Glutamatergic neuron (in vitro differentiated cells): ENCODE data around the gene SLC38A9. TPM values are rescaled to one million over a fixed set of nuclear protein-coding genes. Genes with fewer than 3 reads are reported as not detected.

Source experiments
- DNase-seq: peaks from one replicate; pipeline ENCODE4 v3.0.0; 2022
- H3K27ac Mint-ChIP-seq: one replicate; pipeline ENCODE4 v1.8.0; 2020; ENCODE audit warnings: mild to moderate bottlenecking, mixed read lengths, inconsistent platforms; ENCODE audit not compliant: unreplicated experiment
- H3K27me3 Mint-ChIP-seq: one replicate; pipeline ENCODE4 v1.8.0; 2020; ENCODE audit warnings: mild to moderate bottlenecking, moderate library complexity, mixed read lengths, inconsistent platforms; ENCODE audit not compliant: unreplicated experiment
- H3K36me3 Mint-ChIP-seq: one replicate; pipeline ENCODE4 v1.8.0; 2020; ENCODE audit warnings: mild to moderate bottlenecking, mixed read lengths, inconsistent platforms; ENCODE audit not compliant: unreplicated experiment
- H3K4me1 Mint-ChIP-seq: one replicate; pipeline ENCODE4 v1.8.0; 2020; ENCODE audit warnings: mild to moderate bottlenecking, low read depth, mixed read lengths, inconsistent platforms; ENCODE audit not compliant: unreplicated experiment
- H3K4me3 Mint-ChIP-seq: one replicate; pipeline ENCODE4 v1.8.0; 2020; ENCODE audit warnings: mild to moderate bottlenecking, mixed read lengths, inconsistent platforms; ENCODE audit not compliant: unreplicated experiment
- H3K9me3 Mint-ChIP-seq: one replicate; pipeline ENCODE4 v1.8.0; 2020; ENCODE audit warnings: mild to moderate bottlenecking, moderate library complexity, mixed read lengths, inconsistent platforms; ENCODE audit not compliant: unreplicated experiment
- CTCF ChIP-seq: fragments of 200-600 bp; sonication (generic); IDR thresholded peaks from one replicate; pipeline ENCODE4 v1.5.0; 2021; ENCODE audit not compliant: partially characterized antibody, unreplicated experiment
- total RNA-seq: library from RNA; stranded (reverse); fragmentation: NEBNext Ultra II Directional; extraction: Animal tissue kit (Norgen Biotek cat#: 25700); gene quantifications from one replicate; pipeline ENCODE4 v1.2.1, GENCODE V29; 2021; ENCODE audit not compliant: unreplicated experiment

SLC38A9 gene
- total RNA-seq, 1 donor from 2014 or later = 40.1 TPM

GRCh38 chr5:55734658-55735057, 22.5 kb upstream of the SLC38A9 start:
- Mint-ChIP-seq H3K4me3 (no peak overlapping the region), H3K27ac (no peak overlapping the region), H3K4me1 (no peaks in the 10 kb centered on the region), H3K9me3 (peaks cover 2% of the 10 kb centered on the region), H3K36me3 (no peaks in the 10 kb centered on the region), H3K27me3 (no peaks in the 10 kb centered on the region)
- DNase-seq = no peak
- TF ChIP-seq CTCF = no peak

GRCh38 chr5:55732585-55732984, 20.5 kb upstream of the SLC38A9 start:
- TF ChIP-seq CTCF = no peak
- no peak overlapping the region for H3K4me3 Mint-ChIP-seq
- H3K4me1 Mint-ChIP-seq = no peaks in the 10 kb centered on the region

GRCh38 chr5:55731848-55732247, 19.7 kb upstream of the SLC38A9 start:
- TF ChIP-seq CTCF = no peak
- no peaks in the 10 kb centered on the region for H3K36me3 Mint-ChIP-seq

More at GRCh38 chr5:55732585-55732984, 20.5 kb upstream of the SLC38A9 start:
- Mint-ChIP-seq H3K9me3 (peaks cover 2% of the 10 kb centered on the region), H3K27ac (no peak overlapping the region), H3K27me3 (no peaks in the 10 kb centered on the region), H3K36me3 (no peaks in the 10 kb centered on the region)
- DNase-seq = no peak

GRCh38 chr5:55724281-55724680, 12.2 kb upstream of the SLC38A9 start:
- no peak overlapping the region for H3K27ac Mint-ChIP-seq

More at GRCh38 chr5:55731848-55732247, 19.7 kb upstream of the SLC38A9 start:
- no peak overlapping the region for H3K4me3 Mint-ChIP-seq
- peaks cover 2% of the 10 kb centered on the region for H3K9me3 Mint-ChIP-seq
- H3K27ac Mint-ChIP-seq = no peak overlapping the region
- no peaks in the 10 kb centered on the region for H3K27me3 Mint-ChIP-seq
- no peaks in the 10 kb centered on the region for H3K4me1 Mint-ChIP-seq
- no peak for DNase-seq

More at GRCh38 chr5:55724281-55724680, 12.2 kb upstream of the SLC38A9 start:
- no peak for TF ChIP-seq CTCF
- Mint-ChIP-seq H3K36me3 (peaks cover under 1% of the 10 kb centered on the region), H3K9me3 (no peaks in the 10 kb centered on the region), H3K4me1 (no peaks in the 10 kb centered on the region), H3K27me3 (no peaks in the 10 kb centered on the region), H3K4me3 (no peak overlapping the region)
- no peak for DNase-seq
